HEK293 (cell line): ENCODE data around the gene S100PBP.

Experiments used
- CTCF ChIA-PET: fragments of 350-600 bp; formaldehyde crosslinking; extraction: SDS; loops from one replicate; lab custom pipeline; 2021; ENCODE audit warnings: antibody characterized with exemption; lab: Yijun Ruan, JAX
- POLR2A ChIA-PET: fragments of 300-600 bp; formaldehyde crosslinking; extraction: SDS; loops from one replicate; lab custom pipeline; 2020; ENCODE audit warnings: antibody characterized with exemption, inconsistent platforms; lab: Yijun Ruan, JAX
- H3K27ac ChIP-seq: fragments of 200-500 bp; sonication (Bioruptor generic); 2 replicates; pipeline ENCODE4 v1.5.1; 2014; ENCODE audit warnings: low read depth, low read length, control low read depth, inconsistent platforms; ENCODE audit errors: extremely low read depth
- H3K36me3 ChIP-seq, 2 experiments: fragments of 200-500 bp in 1 of 2; sonication (Bioruptor generic) in 1 of 2; 1 replicate in 1 of 2; 2 replicates in 1 of 2; pipeline ENCODE4 v1.5.1; 2014 to 2017; ENCODE audit warnings: inconsistent platforms in 2 of 2, low read length in 2 of 2; ENCODE audit not compliant: control insufficient read depth in 2 of 2, insufficient read depth in 1 of 2
- H3K4me1 ChIP-seq: fragments of 200-500 bp; sonication (Bioruptor generic); 2 replicates; pipeline ENCODE4 v1.5.1; 2014; ENCODE audit warnings: mild to moderate bottlenecking, low read length, inconsistent platforms; ENCODE audit not compliant: control insufficient read depth, insufficient read depth
- H3K4me3 ChIP-seq: 2 replicates; pipeline ENCODE4 v1.5.1; 2011; ENCODE audit warnings: low read depth, mild to moderate bottlenecking, control low read depth, low read length, moderate library complexity
- H3K9me3 ChIP-seq: fragments of 200-500 bp; sonication (Bioruptor generic); 2 replicates; pipeline ENCODE4 v1.5.1; 2014; ENCODE audit warnings: low read depth, low read length, inconsistent platforms; ENCODE audit not compliant: control insufficient read depth, insufficient read depth
- EGR2 ChIP-seq: fragments of 450-650 bp; formaldehyde crosslinking; IDR thresholded peaks from 2 replicates; pipeline ENCODE4 v1.5.1; 2016; ENCODE audit warnings: low read depth, missing biosample characterization, missing genetic modification characterization
- GLIS1 ChIP-seq: fragments of 450-650 bp; formaldehyde crosslinking; IDR thresholded peaks from 2 replicates; pipeline ENCODE4 v1.5.1; 2016; ENCODE audit warnings: missing biosample characterization, missing genetic modification characterization
- GLIS2 ChIP-seq: fragments of 450-650 bp; formaldehyde crosslinking; IDR thresholded peaks from 2 replicates; pipeline ENCODE4 v1.5.1; 2016; ENCODE audit warnings: missing biosample characterization, missing genetic modification characterization
- ZBTB20 ChIP-seq: fragments of 450-650 bp; formaldehyde crosslinking; IDR thresholded peaks from 2 replicates; pipeline ENCODE4 v1.5.1; 2016; ENCODE audit warnings: missing biosample characterization, missing genetic modification characterization
- ZBTB26 ChIP-seq: fragments of 450-650 bp; formaldehyde crosslinking; optimal IDR thresholded peaks from 2 replicates; pipeline ENCODE3; 2016; ENCODE audit warnings: missing biosample characterization, mild to moderate bottlenecking, missing genetic modification characterization
- ZBTB48 ChIP-seq: fragments of 450-650 bp; formaldehyde crosslinking; IDR thresholded peaks from 2 replicates; pipeline ENCODE4 v1.5.1; 2016; ENCODE audit warnings: missing biosample characterization, missing genetic modification characterization
- ZFHX2 ChIP-seq: fragments of 450-650 bp; formaldehyde crosslinking; conservative IDR thresholded peaks from 2 replicates; pipeline ENCODE4 v1.5.1; 2016; ENCODE audit warnings: missing biosample characterization, missing genetic modification characterization
- ZIC2 ChIP-seq: fragments of 450-650 bp; formaldehyde crosslinking; IDR thresholded peaks from 2 replicates; pipeline ENCODE4 v1.5.1; 2016; ENCODE audit warnings: missing biosample characterization, missing genetic modification characterization
- ZNF112 ChIP-seq: fragments of 450-650 bp; formaldehyde crosslinking; IDR thresholded peaks from 2 replicates; pipeline ENCODE4 v1.5.0; 2017; ENCODE audit warnings: missing biosample characterization, missing genetic modification characterization
- ZNF132 ChIP-seq: fragments of 450-650 bp; formaldehyde crosslinking; IDR thresholded peaks from 2 replicates; pipeline ENCODE4 v1.5.1; 2017; ENCODE audit warnings: missing biosample characterization, missing genetic modification characterization, borderline replicate concordance
- ZNF16 ChIP-seq: fragments of 450-650 bp; formaldehyde crosslinking; IDR thresholded peaks from 2 replicates; pipeline ENCODE4 v1.5.1; 2016; ENCODE audit warnings: low read depth, missing biosample characterization, missing genetic modification characterization
- ZNF214 ChIP-seq: fragments of 450-650 bp; formaldehyde crosslinking; IDR thresholded peaks from 2 replicates; pipeline ENCODE4 v1.5.1; 2017; ENCODE audit warnings: missing biosample characterization, mild to moderate bottlenecking, missing genetic modification characterization, borderline replicate concordance
- ZNF394 ChIP-seq: fragments of 450-650 bp; formaldehyde crosslinking; IDR thresholded peaks from 2 replicates; pipeline ENCODE4 v1.5.1; 2016; ENCODE audit warnings: missing biosample characterization, missing genetic modification characterization, mild to moderate bottlenecking, moderate library complexity, borderline replicate concordance
- ZNF544 ChIP-seq: fragments of 450-650 bp; formaldehyde crosslinking; IDR thresholded peaks from 2 replicates; pipeline ENCODE4 v1.5.0; 2017; ENCODE audit warnings: missing biosample characterization, missing genetic modification characterization
- ZNF561 ChIP-seq: fragments of 450-650 bp; IDR thresholded peaks from 2 replicates; pipeline ENCODE4 v1.5.1; 2018; ENCODE audit warnings: missing biosample characterization, missing genetic modification characterization, borderline replicate concordance
- ZNF658 ChIP-seq: fragments of 450-650 bp; formaldehyde crosslinking; IDR thresholded peaks from 2 replicates; pipeline ENCODE4; 2016; ENCODE audit warnings: missing biosample characterization, missing genetic modification characterization
- ZNF664 ChIP-seq: fragments of 450-650 bp; formaldehyde crosslinking; IDR thresholded peaks from 2 replicates; pipeline ENCODE4 v1.5.1; 2016; ENCODE audit warnings: missing biosample characterization, missing genetic modification characterization

S100PBP gene

GRCh38 chr1:32886828-32887414 is 69.5 kb downstream of the S100PBP start:
- TF ChIP-seq ZIC2 (tag by site-specific recombination) (0 out of 2 replicates have a peak, but pooled peaks have one; percentile 3), ZBTB26 (tag by site-specific recombination) (peak; percentile 17), ZNF394 (tag by site-specific recombination) (0 out of 2 replicates have a peak, but pooled peaks have one; percentile 5), ZNF544 (tag by site-specific recombination) (no peak), ZBTB48 (tag by site-specific recombination) (0 out of 2 replicates have a peak, but pooled peaks have one; percentile 2), ZNF561 (tag by site-specific recombination) (0 out of 2 replicates have a peak, but pooled peaks have one; percentile 2), ZNF16 (tag by site-specific recombination) (no peak), GLIS2 (tag by site-specific recombination) (peak; percentile 15)
- TF ChIP-seq, all 188 proteins: peak for 6
- Histone ChIP-seq H3K9me3 (no peaks in the 10 kb centered on the region), H3K4me3 (no peak overlapping the region), H3K4me1 (no peaks in the 10 kb centered on the region), H3K27ac (no peak overlapping the region), H3K36me3 (no peaks in the 10 kb centered on the region)
- POLR2A ChIA-PET: interaction anchor here (1.0 kb wide), 1 partner anchor 10 kb away, joined by 3 read pairs; no protein-coding TSS in a partner anchor
- CTCF ChIA-PET: interaction anchor here (0.6 to 3.3 kb wide), 19 partner anchors 8 to 1280 kb away, joined by 3 to 22 read pairs (median 3); no protein-coding TSS in a partner anchor

- TF ChIP-seq ZFHX2 (tag by site-specific recombination): peak; percentile 73
- no peak for TF ChIP-seq ZNF214 (tag by site-specific recombination)
- no peak for TF ChIP-seq GLIS1 (tag by site-specific recombination)
- TF ChIP-seq EGR2 (tag by site-specific recombination): peak; percentile 61
- POLR2A ChIA-PET: no interaction called here
- no peaks in the 10 kb centered on the region for H3K36me3 ChIP-seq
- no peaks in the 10 kb centered on the region for H3K9me3 ChIP-seq
- H3K4me1 ChIP-seq: no peaks in the 10 kb centered on the region
- no peak overlapping the region for H3K27ac ChIP-seq
- H3K4me3 ChIP-seq: no peak overlapping the region
- CTCF ChIA-PET: interaction anchor here (0.7 to 1.7 kb wide), 4 partner anchors 21 to 212 kb away, joined by 3 read pairs; no protein-coding TSS in a partner anchor
These were observed 70.2 kb downstream of the S100PBP start for GRCh38 chr1:32887623-32888022.

GRCh38 chr1:32888134-32888533 is 70.7 kb downstream of the S100PBP start:
- Histone ChIP-seq H3K27ac (no peak overlapping the region), H3K4me3 (no peak overlapping the region), H3K4me1 (no peaks in the 10 kb centered on the region), H3K36me3 (no peaks in the 10 kb centered on the region), H3K9me3 (no peaks in the 10 kb centered on the region)
- POLR2A ChIA-PET: no interaction called here
- TF ChIP-seq ZBTB20 (tag by site-specific recombination) (no peak), ZNF658 (tag by site-specific recombination) (no peak), ZNF132 (no peak), ZNF112 (tag by site-specific recombination) (no peak), ZNF664 (tag by site-specific recombination) (peak; percentile 83)
- CTCF ChIA-PET: interaction anchor here (0.7 to 1.7 kb wide), 3 partner anchors 11 to 31 kb away, joined by 3 to 4 read pairs (median 3); no protein-coding TSS in a partner anchor
